Measurements from ENCODE around the gene SLC6A19.

- no peak for TF ChIP-seq EZH2 (IDR thresholded peaks at IDR 0.05; ENCODE audit: borderline replicate concordance, insufficient read depth, low read depth, low read length, poor library complexity, severe bottlenecking)
- no peak for TF ChIP-seq CTCF (IDR thresholded peaks at IDR 0.05)
Observed at GRCh38 chr5:1166370-1166769, 35.0 kb upstream of the SLC6A19 start.

Measured in B cell (primary cell).